Posterior cingulate gyrus (tissue), 11 donors: Measurements from ENCODE around the gene ACRBP.
"Not testable (repeated sequence)": the region's sequence is repeated elsewhere in the genome, so short reads cannot be mapped to it uniquely, and the experiment has no call there.

Source experiments
- DNase-seq, 10 donors: peaks; one replicate each; pipeline versions ENCODE4 v3.0.0 to v3.0.0-alpha.2; 2020 to 2021; ENCODE audit warnings: mixed read lengths in 3 of 10
- intact Hi-C: fragments of 100-400 bp; cut with DNase I; formaldehyde crosslinking; loops from one replicate; pipeline ENCODE4 v1.15.1; 2023

Gene ACRBP

DNA sequence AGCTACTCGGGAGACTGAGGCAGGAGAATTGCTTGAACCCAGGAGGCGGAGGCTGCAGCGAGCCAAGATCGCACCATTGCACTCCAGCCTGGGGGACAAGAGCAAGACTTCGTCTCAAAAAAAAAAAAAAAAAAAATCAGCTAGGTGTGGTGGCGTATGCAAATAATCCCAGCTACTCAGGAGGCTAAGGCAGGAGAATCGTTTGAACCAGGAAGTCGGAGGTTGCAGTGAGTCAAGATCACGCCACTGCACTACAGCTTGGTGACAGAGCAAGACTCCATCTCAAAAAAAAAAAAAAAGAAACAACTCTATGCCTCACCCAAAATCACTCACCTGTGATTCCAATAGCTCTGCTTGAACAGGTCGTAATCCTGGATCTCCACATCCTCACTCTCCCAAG, 51.6 kb downstream of the ACRBP start:
- intact Hi-C loops, DNase-seq: not testable (repeated sequence)

GRCh38 chr12:6592087-6592486, 55.1 kb downstream of the ACRBP start:
- intact Hi-C loops: no loop called here
- DNase-seq: peak in 1 of 10 donors; percentile 12
